ENCODE measurements around the gene SPATA16. TPM values are rescaled to one million over a fixed set of nuclear protein-coding genes. Genes with fewer than 3 reads are reported as not detected.

Gene SPATA16, protein sequence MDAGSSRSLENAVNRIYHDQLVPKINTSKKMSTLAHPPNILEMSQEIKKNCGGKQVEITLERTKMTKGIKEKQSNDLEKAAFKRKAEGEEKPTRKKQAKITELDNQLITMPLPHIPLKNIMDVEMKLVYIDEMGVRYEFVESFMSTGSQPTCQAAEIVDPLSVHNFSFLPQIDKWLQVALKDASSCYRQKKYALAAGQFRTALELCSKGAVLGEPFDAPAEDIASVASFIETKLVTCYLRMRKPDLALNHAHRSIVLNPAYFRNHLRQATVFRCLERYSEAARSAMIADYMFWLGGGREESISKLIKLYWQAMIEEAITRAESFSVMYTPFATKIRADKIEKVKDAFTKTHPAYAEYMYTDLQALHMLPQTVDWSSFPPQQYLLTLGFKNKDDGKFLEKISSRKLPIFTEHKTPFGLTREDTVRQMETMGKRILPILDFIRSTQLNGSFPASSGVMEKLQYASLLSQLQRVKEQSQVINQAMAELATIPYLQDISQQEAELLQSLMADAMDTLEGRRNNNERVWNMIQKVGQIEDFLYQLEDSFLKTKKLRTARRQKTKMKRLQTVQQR
- total RNA-seq (2022; extraction: Qiagen RNA extraction; ENCODE audit: low read depth): not detected in 5 replicates

GRCh38 chr3:173140986-173141385, at the start of gene SPATA16:
Gene SPATA16, minus strand, starts transcription at chr3:173141235. Its CDS starts 23,504 bp downstream, at chr3:173117731.

